Spleen (tissue), 7 donors: ENCODE measurements around the gene UGT3A1.

Experiments used
- CTCF ChIP-seq, 11 experiments: fragments of 200-600 bp in 7 of 11; fragments of 450-650 bp in 4 of 11; sonication (generic) in 4 of 11; IDR thresholded peaks in 8 of 11; conservative IDR thresholded peaks in 3 of 11; 1 replicate in 7 of 11; 2 replicates in 4 of 11; pipeline versions ENCODE4 v1.4.0 to v1.8.0; 2016 to 2021; ENCODE audit warnings: antibody characterized with exemption in 11 of 11, inconsistent platforms in 4 of 11, mild to moderate bottlenecking in 1 of 11
- POLR2A ChIP-seq, 3 donors: fragments of 450-650 bp; IDR thresholded peaks; one replicate each; pipeline ENCODE4 v1.5.1; 2017; ENCODE audit warnings: antibody characterized with exemption in 3 of 3, mild to moderate bottlenecking in 1 of 3
- POLR2AphosphoS5 ChIP-seq, 3 donors: sonication (generic); formaldehyde crosslinking; IDR thresholded peaks; one replicate each; pipeline ENCODE4 v1.5.1; 2017; ENCODE audit warnings: antibody characterized with exemption in 3 of 3
- donor health status: DM: no; HTN: no; CAD: no; lungs with moderate emphysema.
- donor health status: DM: no; HTN: no; CAD: no.
- donor health status: DM: no; HTN: no; CAD: no.

- no peak for TF ChIP-seq CTCF (IDR thresholded peaks at IDR 0.05 in 8 of 11, conservative IDR thresholded peaks at IDR 0.05 in 3 of 11)
- TF ChIP-seq POLR2AphosphoS5 (IDR thresholded peaks at IDR 0.05) = no peak
- TF ChIP-seq POLR2A (IDR thresholded peaks at IDR 0.05) = no peak
Measured at GRCh38 chr5:35947085-35947484, 44.1 kb downstream of the UGT3A1 start.
